GM19099 (cell line): ENCODE measurements around the gene PYGB.

Experiments used
- POLR2A ChIP-seq: IDR thresholded peaks from 3 replicates; pipeline ENCODE4 v1.6.1; 2011; ENCODE audit warnings: low read depth; ENCODE audit not compliant: insufficient read length; ENCODE audit errors: extremely low read depth

Gene PYGB

DNA sequence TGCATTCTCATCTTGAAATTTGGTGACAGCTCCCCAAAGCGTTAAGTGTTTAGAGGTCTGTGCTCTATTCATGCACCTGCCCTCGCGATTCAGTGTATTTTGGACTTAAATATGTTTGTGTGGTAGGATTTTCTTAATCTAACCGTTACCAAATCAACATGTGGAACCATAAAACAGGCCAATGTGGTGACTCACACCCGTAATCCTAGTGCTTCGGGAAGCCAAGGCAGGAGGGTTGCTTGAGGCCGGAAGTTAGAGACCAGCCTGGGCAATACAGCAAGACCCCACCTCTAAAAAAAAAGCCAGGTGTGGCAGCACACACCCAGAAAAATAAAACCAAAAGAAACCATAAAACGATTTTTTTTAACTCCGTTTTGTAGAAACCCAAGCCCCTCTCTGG lies 31.5 kb downstream of the PYGB start:
- TF ChIP-seq POLR2A: no peak

GRCh38 chr20:25280051-25280573 lies 32.2 kb downstream of the PYGB start:
- TF ChIP-seq POLR2A: no peak

DNA sequence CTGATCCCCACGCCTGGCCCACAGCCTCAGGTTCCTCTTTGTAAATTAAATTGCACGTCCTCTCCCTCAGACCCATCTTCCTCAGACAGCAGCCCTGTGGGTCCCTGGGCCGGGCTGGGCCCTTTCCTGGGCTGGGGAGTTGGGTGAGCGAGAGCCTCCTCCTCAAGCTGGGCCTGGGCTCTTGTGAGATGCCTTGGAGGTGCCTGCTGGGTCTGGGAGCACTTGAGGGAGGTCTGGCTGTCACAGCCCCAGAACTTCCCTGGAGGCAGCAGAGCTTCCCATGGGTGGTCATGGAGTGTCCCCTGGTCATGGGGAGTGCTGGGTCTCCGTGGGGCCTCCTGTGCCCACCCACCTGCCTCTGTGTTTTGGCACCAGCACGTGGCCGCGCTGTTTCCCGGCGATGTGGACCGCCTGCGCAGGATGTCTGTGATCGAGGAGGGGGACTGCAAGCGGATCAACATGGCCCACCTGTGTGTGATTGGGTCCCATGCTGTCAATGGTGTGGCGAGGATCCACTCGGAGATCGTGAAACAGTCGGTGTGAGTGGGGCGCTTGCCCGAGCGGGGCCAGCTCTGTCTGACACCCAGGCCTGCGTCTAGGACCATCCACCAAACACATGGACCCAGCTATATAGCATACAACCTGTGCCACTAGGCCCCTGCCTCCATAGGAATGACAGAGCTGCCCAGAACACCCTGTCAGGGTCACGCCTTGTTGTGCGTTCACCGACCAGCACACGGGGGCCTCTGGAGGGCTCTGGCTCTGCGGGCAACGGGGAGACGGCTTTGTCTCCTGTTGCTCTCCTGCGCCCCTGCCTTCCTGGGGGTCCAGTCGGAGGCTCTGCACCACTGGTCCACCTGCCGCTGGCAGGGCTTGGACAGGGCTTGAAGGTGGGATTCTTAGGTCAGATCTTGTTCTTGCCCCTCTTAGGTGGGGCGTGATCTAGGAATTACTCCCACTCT lies 33.0 kb downstream of the PYGB start:
- TF ChIP-seq POLR2A: no peak

- no peak for TF ChIP-seq POLR2A
Observed at GRCh38 chr20:25281541-25281991, 33.7 kb downstream of the PYGB start.

GRCh38 chr20:25282034-25282781 lies 34.3 kb downstream of the PYGB start:
- no peak for TF ChIP-seq POLR2A

GRCh38 chr20:25282796-25283195 lies 34.9 kb downstream of the PYGB start:
- TF ChIP-seq POLR2A: no peak

- TF ChIP-seq POLR2A: no peak
Observed at GRCh38 chr20:25283221-25283951, 35.5 kb downstream of the PYGB start.

GRCh38 chr20:25284131-25284601 lies 36.3 kb downstream of the PYGB start:
- no peak for TF ChIP-seq POLR2A

- TF ChIP-seq POLR2A: no peak
Observed at GRCh38 chr20:25285091-25285647, 37.3 kb downstream of the PYGB start.

DNA sequence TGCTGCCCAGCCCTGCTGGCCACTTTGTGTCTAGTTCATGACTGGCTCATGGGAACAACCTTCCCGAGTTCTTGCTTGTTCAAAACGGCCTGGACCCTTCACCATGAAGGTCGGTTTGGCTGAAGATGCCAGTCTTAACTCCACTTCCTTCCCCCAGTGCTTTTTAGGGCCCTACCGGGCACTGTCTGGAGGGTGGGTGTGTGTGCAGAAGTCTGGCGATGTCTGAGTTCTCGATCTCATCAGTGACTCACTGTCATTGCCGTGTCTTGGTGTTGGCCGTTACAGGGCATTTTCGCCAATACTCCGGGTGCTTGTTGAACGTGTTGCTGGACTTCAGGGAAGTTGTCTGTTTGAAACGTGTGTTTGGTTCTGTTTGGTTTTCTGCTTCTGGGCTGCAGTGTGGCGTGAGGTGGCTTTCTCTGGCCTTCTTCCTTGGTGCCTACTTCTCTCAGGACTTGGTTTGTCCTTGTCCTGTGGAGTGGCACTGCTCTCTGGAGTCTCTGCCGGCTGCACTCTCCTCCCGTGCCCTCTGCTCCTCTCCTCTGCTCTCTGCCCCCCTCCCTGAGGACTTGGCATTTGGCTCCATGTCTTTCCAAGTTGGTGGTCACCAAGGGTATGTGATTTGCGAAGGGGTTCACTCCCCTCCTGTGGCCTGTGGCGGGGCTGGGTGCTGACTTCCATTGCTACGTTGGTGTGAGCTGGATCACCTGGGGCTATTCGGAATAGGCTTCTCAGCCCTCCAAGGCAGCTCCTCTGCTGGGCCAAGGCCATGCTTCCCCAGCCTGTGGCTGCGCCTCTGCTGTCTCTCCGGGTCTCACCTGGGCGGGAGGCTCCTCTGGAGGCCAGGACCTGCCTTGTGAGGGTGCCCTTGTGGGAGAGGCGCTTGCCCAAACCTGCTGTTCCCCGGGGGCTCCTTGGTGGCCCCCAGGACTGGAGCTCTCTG lies 38.2 kb downstream of the PYGB start:
- TF ChIP-seq POLR2A: no peak

GRCh38 chr20:25286917-25287316 lies 39.0 kb downstream of the PYGB start:
- no peak for TF ChIP-seq POLR2A

GRCh38 chr20:25287631-25288290 lies 39.9 kb downstream of the PYGB start:
- TF ChIP-seq POLR2A: no peak
